HL-60 (cell line): ENCODE results near the gene TBC1D5.
"Not testable (repeated sequence)": the region's sequence is repeated elsewhere in the genome, so short reads cannot be mapped to it uniquely, and the experiment has no call there.

Experiments
- DNase-seq, 2 experiments: peaks; one replicate each; pipeline ENCODE4 v3.0.0-alpha.2; 2010 to 2020; ENCODE audit warnings: low read depth in 1 of 2, low spot score in 1 of 2
- H3K27ac ChIP-seq: fragments of 250-450 bp; sonication (Bioruptor Pico); replicated peaks from 2 replicates; pipeline ENCODE4 v1.5.1; 2020; ENCODE audit warnings: mild to moderate bottlenecking, moderate library complexity
- H3K27me3 ChIP-seq: fragments of 250-450 bp; sonication (Bioruptor Pico); 2 replicates; pipeline ENCODE4 v1.5.1; 2021; ENCODE audit warnings: mild to moderate bottlenecking, moderate library complexity; ENCODE audit not compliant: insufficient read depth, poor library complexity, severe bottlenecking
- H3K4me3 ChIP-seq: replicated peaks from 2 replicates; pipeline ENCODE4 v1.5.1; 2011; ENCODE audit warnings: mild to moderate bottlenecking, control low read depth, low read length; ENCODE audit not compliant: insufficient read depth
- CTCF ChIP-seq: IDR thresholded peaks from one replicate; pipeline ENCODE4 v1.5.1; 2011; ENCODE audit warnings: low read length, control low read depth, inconsistent platforms; ENCODE audit not compliant: insufficient read depth
- GABPA ChIP-seq: IDR thresholded peaks from 2 replicates; pipeline ENCODE4 v1.6.1; 2012; ENCODE audit warnings: low read depth
- POLR2AphosphoS5 ChIP-seq: IDR thresholded peaks from 2 replicates; pipeline ENCODE4 v1.6.1; 2012; ENCODE audit warnings: low read depth
- REST ChIP-seq: IDR thresholded peaks from 2 replicates; pipeline ENCODE4 v1.6.1; 2012; ENCODE audit warnings: low read depth; ENCODE audit not compliant: insufficient replicate concordance
- SPI1 ChIP-seq: IDR thresholded peaks from 2 replicates; pipeline ENCODE4 v1.6.1; 2012; ENCODE audit warnings: low read depth, mild to moderate bottlenecking, borderline replicate concordance

Gene TBC1D5

GRCh38 chr3:17779304-17780250 lies 37.1 kb upstream of the TBC1D5 start:
- peak; percentile 88 for TF ChIP-seq SPI1
- not testable (repeated sequence) for H3K27me3 ChIP-seq, H3K4me3 ChIP-seq
- DNase-seq = peak; percentile 65 to 77
- H3K27ac ChIP-seq = peak overlapping the region; percentile 61

GRCh38 chr3:17777326-17777725 lies 34.9 kb upstream of the TBC1D5 start:
- not testable (repeated sequence) for H3K27me3 ChIP-seq, H3K4me3 ChIP-seq, H3K27ac ChIP-seq, DNase-seq

- no peak for DNase-seq
- Histone ChIP-seq H3K27me3 (no peaks in the 10 kb centered on the region), H3K4me3 (no peak overlapping the region), H3K27ac (no peak overlapping the region)
- TF ChIP-seq GABPA (no peak), SPI1 (no peak; the same call in 1 of the 2 replicates), CTCF (no peak), REST (no peak), POLR2AphosphoS5 (no peak)
These were observed 32.6 kb upstream of the TBC1D5 start for GRCh38 chr3:17775073-17775472.

- peak in 1 of 2 experiments; percentile 64 for DNase-seq
- not testable (repeated sequence) for H3K27ac ChIP-seq, H3K4me3 ChIP-seq, H3K27me3 ChIP-seq
- TF ChIP-seq POLR2AphosphoS5 = peak; percentile 52
These were observed 31.9 kb upstream of the TBC1D5 start for GRCh38 chr3:17774180-17774910.

- no peak for DNase-seq
- Histone ChIP-seq H3K27me3 (no peaks in the 10 kb centered on the region), H3K27ac (no peak overlapping the region), H3K4me3 (no peak overlapping the region)
- no peak for TF ChIP-seq GABPA
- no peak for TF ChIP-seq SPI1
- no peak for TF ChIP-seq REST
- TF ChIP-seq CTCF = no peak
- TF ChIP-seq POLR2AphosphoS5 = no peak
These were observed 30.1 kb upstream of the TBC1D5 start for GRCh38 chr3:17772556-17772955.
